Uterus (tissue), 2 donors: ENCODE results near the gene PRKAR1B.

Experiments used
- POLR2A ChIP-seq, 2 donors: fragments of 450-650 bp; IDR thresholded peaks; one replicate each; pipeline ENCODE4 v1.6.1; 2016; ENCODE audit warnings: antibody characterized with exemption in 2 of 2, mild to moderate bottlenecking in 1 of 2, moderate library complexity in 1 of 2
- TF ChIP-seq, protein P1 (sequence below), 4 experiments: fragments of 200-600 bp in 2 of 4; fragments of 450-650 bp in 2 of 4; sonication (generic) in 2 of 4; IDR thresholded peaks; one replicate each; pipeline ENCODE4 v1.5.1; 2016 to 2019; ENCODE audit warnings: antibody characterized with exemption in 4 of 4, mild to moderate bottlenecking in 2 of 4, moderate library complexity in 1 of 4

DNA sequence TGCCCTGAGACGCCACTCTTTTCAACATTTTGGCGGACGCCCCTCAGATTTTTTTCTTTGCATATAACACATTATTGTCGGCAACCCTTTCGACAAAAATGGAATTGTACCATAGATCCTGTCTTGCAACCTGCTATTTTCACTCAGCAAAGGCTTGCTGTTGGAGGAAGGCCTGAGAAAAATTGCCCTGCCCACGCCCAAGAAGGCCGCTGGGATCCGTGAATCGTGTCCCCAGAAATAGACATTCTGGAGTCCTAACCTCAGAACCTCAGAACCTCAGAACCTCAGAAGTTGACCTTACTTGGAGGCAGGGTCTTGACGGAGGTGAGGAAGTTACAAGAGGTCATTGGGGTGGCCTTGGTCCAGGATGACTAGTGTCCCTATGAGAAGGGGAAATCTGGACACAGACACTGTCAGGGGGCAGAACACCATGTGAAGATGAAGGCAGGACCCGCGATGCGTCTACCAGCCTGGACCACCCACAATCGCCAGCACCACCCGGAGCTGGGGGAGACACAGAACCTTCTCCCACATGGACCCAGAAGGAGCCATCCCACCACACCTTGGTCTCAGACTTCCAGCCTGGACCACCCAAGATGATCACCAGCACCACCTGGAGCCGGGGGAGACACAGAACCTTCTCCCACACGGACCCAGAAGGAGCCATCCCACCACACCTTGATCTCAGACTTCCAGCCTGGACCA is 19.6 kb downstream of the PRKAR1B start:
- TF ChIP-seq, protein P1, sequence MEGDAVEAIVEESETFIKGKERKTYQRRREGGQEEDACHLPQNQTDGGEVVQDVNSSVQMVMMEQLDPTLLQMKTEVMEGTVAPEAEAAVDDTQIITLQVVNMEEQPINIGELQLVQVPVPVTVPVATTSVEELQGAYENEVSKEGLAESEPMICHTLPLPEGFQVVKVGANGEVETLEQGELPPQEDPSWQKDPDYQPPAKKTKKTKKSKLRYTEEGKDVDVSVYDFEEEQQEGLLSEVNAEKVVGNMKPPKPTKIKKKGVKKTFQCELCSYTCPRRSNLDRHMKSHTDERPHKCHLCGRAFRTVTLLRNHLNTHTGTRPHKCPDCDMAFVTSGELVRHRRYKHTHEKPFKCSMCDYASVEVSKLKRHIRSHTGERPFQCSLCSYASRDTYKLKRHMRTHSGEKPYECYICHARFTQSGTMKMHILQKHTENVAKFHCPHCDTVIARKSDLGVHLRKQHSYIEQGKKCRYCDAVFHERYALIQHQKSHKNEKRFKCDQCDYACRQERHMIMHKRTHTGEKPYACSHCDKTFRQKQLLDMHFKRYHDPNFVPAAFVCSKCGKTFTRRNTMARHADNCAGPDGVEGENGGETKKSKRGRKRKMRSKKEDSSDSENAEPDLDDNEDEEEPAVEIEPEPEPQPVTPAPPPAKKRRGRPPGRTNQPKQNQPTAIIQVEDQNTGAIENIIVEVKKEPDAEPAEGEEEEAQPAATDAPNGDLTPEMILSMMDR (IDR thresholded peaks at IDR 0.05): no peak
- no peak for TF ChIP-seq POLR2A (IDR thresholded peaks at IDR 0.05)
